Measurements from ENCODE around the gene DDX10.

The DDX10 gene

GRCh38 chr11:108937746-108938145, 272.9 kb downstream of the DDX10 start:
- no peak for TF ChIP-seq CTCF (IDR thresholded peaks at IDR 0.05; ENCODE audit: insufficient read depth, low read length)
- TF ChIP-seq REST (IDR thresholded peaks at IDR 0.05; ENCODE audit: insufficient replicate concordance, low read depth) = no peak
- no peak for TF ChIP-seq SPI1 (IDR thresholded peaks at IDR 0.05; ENCODE audit: borderline replicate concordance, low read depth)
- no peak for TF ChIP-seq POLR2AphosphoS5 (IDR thresholded peaks at IDR 0.05; ENCODE audit: low read depth)
- TF ChIP-seq GABPA (IDR thresholded peaks at IDR 0.05; ENCODE audit: low read depth) = no peak
- H3K27ac ChIP-seq (replicated peaks) = no peak overlapping the region

GRCh38 chr11:108938604-108939003, 273.7 kb downstream of the DDX10 start:
- no peak for DNase-seq (ENCODE audit: low read depth in 1 of 2, low spot score in 1 of 2)
- Histone ChIP-seq H3K4me3 (replicated peaks; ENCODE audit: insufficient read depth, low read length) (no peak overlapping the region), H3K27me3 (ENCODE audit: insufficient read depth, poor library complexity, severe bottlenecking) (no peaks in the 10 kb centered on the region), H3K27ac (replicated peaks) (no peak overlapping the region)
- TF ChIP-seq GABPA (IDR thresholded peaks at IDR 0.05; ENCODE audit: low read depth) = no peak
- TF ChIP-seq REST (IDR thresholded peaks at IDR 0.05; ENCODE audit: insufficient replicate concordance, low read depth) = no peak
- TF ChIP-seq CTCF (IDR thresholded peaks at IDR 0.05; ENCODE audit: insufficient read depth, low read length) = no peak
- TF ChIP-seq SPI1 (IDR thresholded peaks at IDR 0.05; ENCODE audit: borderline replicate concordance, low read depth) = no peak
- no peak for TF ChIP-seq POLR2AphosphoS5 (IDR thresholded peaks at IDR 0.05; ENCODE audit: low read depth)

More at GRCh38 chr11:108937746-108938145, 272.9 kb downstream of the DDX10 start:
- Histone ChIP-seq H3K4me3 (replicated peaks; ENCODE audit: insufficient read depth, low read length) (no peak overlapping the region), H3K27me3 (ENCODE audit: insufficient read depth, poor library complexity, severe bottlenecking) (no peaks in the 10 kb centered on the region)
- DNase-seq (ENCODE audit: low read depth in 1 of 2, low spot score in 1 of 2) = no peak

- DNase-seq (ENCODE audit: low read depth in 1 of 2, low spot score in 1 of 2) = no peak
- TF ChIP-seq POLR2AphosphoS5 (IDR thresholded peaks at IDR 0.05; ENCODE audit: low read depth) = no peak
- TF ChIP-seq REST (IDR thresholded peaks at IDR 0.05; ENCODE audit: insufficient replicate concordance, low read depth) = no peak
- no peak for TF ChIP-seq SPI1 (IDR thresholded peaks at IDR 0.05; ENCODE audit: borderline replicate concordance, low read depth)
- no peak for TF ChIP-seq CTCF (IDR thresholded peaks at IDR 0.05; ENCODE audit: insufficient read depth, low read length)
- no peak for TF ChIP-seq GABPA (IDR thresholded peaks at IDR 0.05; ENCODE audit: low read depth)
- Histone ChIP-seq H3K27me3 (ENCODE audit: insufficient read depth, poor library complexity, severe bottlenecking) (no peaks in the 10 kb centered on the region), H3K4me3 (replicated peaks; ENCODE audit: insufficient read depth, low read length) (no peak overlapping the region), H3K27ac (replicated peaks) (no peak overlapping the region)
These were observed 274.3 kb downstream of the DDX10 start for GRCh38 chr11:108939135-108939534.

Measured in HL-60 (cell line).